ENCODE measurements around the gene FLRT1.

Gene FLRT1

GRCh38 chr11:64035576-64035975 is at the start of gene FLRT1:
Gene FLRT1 (plus strand): TSS chr11:64035931. CDS start chr11:64116268, 80,337 bp downstream.
- DNase-seq: no peak

GRCh38 chr11:63986156-63986931 is 49.4 kb upstream of the FLRT1 start, which contains the start of gene OTUB1:
Gene OTUB1 (plus strand): TSS chr11:63986438. CDS start chr11:63986457, 19 bp downstream.
- DNase-seq: peak; percentile 71 to 87 (median 81)

- no peak for DNase-seq
These were observed 48.7 kb upstream of the FLRT1 start for GRCh38 chr11:63986932-63987513.

GRCh38 chr11:63991558-63991957 is 44.2 kb upstream of the FLRT1 start:
- no peak for DNase-seq

- no peak for DNase-seq
These were observed 42.6 kb upstream of the FLRT1 start for GRCh38 chr11:63993100-63993499.

- no peak for DNase-seq
These were observed 41.7 kb upstream of the FLRT1 start for GRCh38 chr11:63993993-63994392.

GRCh38 chr11:63996512-63996911 is 39.2 kb upstream of the FLRT1 start:
- no peak for DNase-seq

GRCh38 chr11:63997104-63997700 is 38.5 kb upstream of the FLRT1 start:
- DNase-seq: no peak

- DNase-seq: no peak
These were observed 37.9 kb upstream of the FLRT1 start for GRCh38 chr11:63997801-63998337.

GRCh38 chr11:63998558-63999348 is 37.0 kb upstream of the FLRT1 start:
- DNase-seq: no peak

GRCh38 chr11:63999349-64000025 is 36.2 kb upstream of the FLRT1 start:
- peak; percentile 16 to 57 (median 38) for DNase-seq

- DNase-seq: peak; percentile 45 to 75 (median 68)
These were observed 35.5 kb upstream of the FLRT1 start for GRCh38 chr11:64000026-64000739.

- no peak for DNase-seq
These were observed 34.8 kb upstream of the FLRT1 start for GRCh38 chr11:64000740-64001483.

- DNase-seq: no peak
These were observed 34.0 kb upstream of the FLRT1 start for GRCh38 chr11:64001484-64002420.

- no peak for DNase-seq
These were observed 31.7 kb upstream of the FLRT1 start for GRCh38 chr11:64003807-64004589.

GRCh38 chr11:64004590-64004984 is 31.1 kb upstream of the FLRT1 start:
- no peak for DNase-seq

GRCh38 chr11:64005691-64006090 is 30.0 kb upstream of the FLRT1 start:
- DNase-seq: no peak

- DNase-seq: no peak
These were observed 29.3 kb upstream of the FLRT1 start for GRCh38 chr11:64006398-64006797.

GRCh38 chr11:64007160-64007628 is 28.5 kb upstream of the FLRT1 start:
- DNase-seq: no peak

Data from stimulated activated naive CD4-positive, alpha-beta T cell (primary cell).